HepG2 (cell line): ENCODE results near the gene CNNM3. TPM values are rescaled to one million over a fixed set of nuclear protein-coding genes. Genes with fewer than 3 reads are reported as not detected.

Experiments used
- BCL6 ChIP-seq: IDR thresholded peaks from 2 replicates; pipeline ENCODE4 v1.6.1; 2016; ENCODE audit warnings: missing genetic modification reagents, missing compliant biosample characterization
- BHLHE40 ChIP-seq: IDR thresholded peaks from 2 replicates; pipeline ENCODE4 v1.6.1; 2011; ENCODE audit warnings: low read length, improper control_type of control experiment
- FOXA3 ChIP-seq: IDR thresholded peaks from 2 replicates; pipeline ENCODE4 v1.6.1; 2016; ENCODE audit warnings: missing genetic modification reagents, missing compliant biosample characterization
- FOXM1 ChIP-seq: sonication (generic); formaldehyde crosslinking; IDR thresholded peaks from 2 replicates; pipeline ENCODE4 v1.5.0; 2020; ENCODE audit warnings: missing genetic modification reagents
- HNRNPL ChIP-seq: fragments of 200-400 bp; formaldehyde crosslinking; IDR thresholded peaks from 2 replicates; pipeline ENCODE4 v1.6.1; 2017; ENCODE audit warnings: mild to moderate bottlenecking, low read depth, low read length
- JUND ChIP-seq: sonication (generic); formaldehyde crosslinking; IDR thresholded peaks from 2 replicates; pipeline ENCODE4 v1.8.0; 2022; ENCODE audit warnings: mild to moderate bottlenecking, missing genetic modification reagents
- MTF1 ChIP-seq: sonication (generic); formaldehyde crosslinking; IDR thresholded peaks from 2 replicates; pipeline ENCODE4 v1.5.0; 2020; ENCODE audit warnings: missing genetic modification reagents
- NAIF1 ChIP-seq: sonication (generic); formaldehyde crosslinking; IDR thresholded peaks from 2 replicates; pipeline ENCODE4 v1.5.0; 2020; ENCODE audit warnings: mild to moderate bottlenecking, missing genetic modification reagents, borderline replicate concordance
- NFYC ChIP-seq: IDR thresholded peaks from 2 replicates; pipeline ENCODE4 v1.6.1; 2016; ENCODE audit warnings: missing genetic modification reagents, missing compliant biosample characterization
- NKX3-1 ChIP-seq: sonication (generic); formaldehyde crosslinking; IDR thresholded peaks from 2 replicates; pipeline ENCODE4 v1.5.0; 2020; ENCODE audit warnings: missing genetic modification reagents
- NPAS2 ChIP-seq: sonication (generic); formaldehyde crosslinking; IDR thresholded peaks from 2 replicates; pipeline ENCODE4 v1.8.0; 2022; ENCODE audit warnings: mild to moderate bottlenecking, missing genetic modification reagents, borderline replicate concordance
- PAF1 ChIP-seq: IDR thresholded peaks from 2 replicates; pipeline ENCODE4 v1.6.1; 2016; ENCODE audit warnings: missing genetic modification reagents, missing compliant biosample characterization
- PAXIP1 ChIP-seq: sonication (generic); formaldehyde crosslinking; conservative IDR thresholded peaks from 2 replicates; pipeline ENCODE4 v1.4.0; 2020; ENCODE audit warnings: mild to moderate bottlenecking, missing genetic modification reagents, moderate library complexity
- RAD21 ChIP-seq: fragments of 450-650 bp; formaldehyde crosslinking; IDR thresholded peaks from 2 replicates; pipeline ENCODE4 v1.5.0; 2020; ENCODE audit warnings: mild to moderate bottlenecking
- WIZ ChIP-seq: sonication (generic); formaldehyde crosslinking; IDR thresholded peaks from 2 replicates; pipeline ENCODE4 v1.5.1; 2020; ENCODE audit warnings: mild to moderate bottlenecking, missing genetic modification reagents
- ZBTB7A ChIP-seq: sonication (generic); formaldehyde crosslinking; IDR thresholded peaks from 2 replicates; pipeline ENCODE4 v1.8.0; 2022; ENCODE audit warnings: mild to moderate bottlenecking, missing genetic modification reagents
- ZNF10 ChIP-seq: sonication (generic); formaldehyde crosslinking; IDR thresholded peaks from 2 replicates; pipeline ENCODE4 v1.4.0; 2020; ENCODE audit warnings: mild to moderate bottlenecking, low read depth, missing genetic modification reagents, borderline replicate concordance
- ZNF350 ChIP-seq: sonication (generic); formaldehyde crosslinking; IDR thresholded peaks from 2 replicates; pipeline ENCODE4 v1.4.0; 2020; ENCODE audit warnings: mild to moderate bottlenecking, low read depth, missing genetic modification reagents, borderline replicate concordance
- ZNF646 ChIP-seq: sonication (generic); formaldehyde crosslinking; IDR thresholded peaks from 2 replicates; pipeline ENCODE4 v1.9.0; 2021; ENCODE audit warnings: mild to moderate bottlenecking, missing genetic modification reagents
- ZNF660 ChIP-seq: sonication (generic); formaldehyde crosslinking; IDR thresholded peaks from 2 replicates; pipeline ENCODE4 v1.5.1; 2020; ENCODE audit warnings: mild to moderate bottlenecking, low read depth, missing genetic modification reagents, borderline replicate concordance
- ZNF670 ChIP-seq: sonication (generic); formaldehyde crosslinking; IDR thresholded peaks from 2 replicates; pipeline ENCODE4 v1.8.0; 2022; ENCODE audit warnings: mild to moderate bottlenecking, missing genetic modification reagents, borderline replicate concordance
- ZSCAN12 ChIP-seq: sonication (generic); formaldehyde crosslinking; IDR thresholded peaks from 2 replicates; pipeline ENCODE4 v1.9.0; 2021; ENCODE audit warnings: mild to moderate bottlenecking, missing genetic modification reagents
- polyA plus RNA-seq, 8 experiments: library from polyadenylated mRNA; depleted of rRNA in 3 of 8; stranded (reverse) in 7 of 8; unstranded in 1 of 8; fragments of >200 nt; fragmentation: Illumina TruSeq in 4 of 8; extraction: Trizol in 4 of 8; gene quantifications; 2 replicates each; pipeline versions ENCODE4 v1.2.1 to v1.2.3, GENCODE V29; 2011 to 2016; ENCODE audit warnings: low read depth in 4 of 8, missing spikeins in 1 of 8, mixed read lengths in 1 of 8; ENCODE audit not compliant: insufficient read depth in 1 of 8
- total RNA-seq, 5 experiments: library from RNA; depleted of rRNA; stranded (reverse); fragments of >200 nt; fragmentation: Illumina TruSeq; extraction: Trizol; gene quantifications; 2 replicates each; pipeline ENCODE4 v1.2.3, GENCODE V29; 2016; ENCODE audit warnings: low read depth in 1 of 5

CNNM3 gene
- total and polyA plus RNA-seq, 2 of the 13 experiments (the other 11 are each of a cell fraction or from before 2014, with no cell fraction given) = 21.2 to 27.9 TPM

- TF ChIP-seq RAD21 (peak; percentile 27), ZBTB7A (CRISPR knock-in tag) (peak; percentile 47; the same call in 1 of the 2 replicates), NPAS2 (CRISPR knock-in tag) (no peak), ZNF670 (CRISPR knock-in tag) (no peak), ZNF350 (CRISPR knock-in tag) (no peak), NKX3-1 (0 out of 2 replicates have a peak, but pooled peaks have one; percentile 0), ZNF10 (CRISPR knock-in tag) (no peak), HNRNPL (peak; percentile 54; the same call in 1 of the 2 replicates), ZSCAN12 (CRISPR knock-in tag) (no peak), BHLHE40 (no peak), BCL6 (peak; percentile 22; the same call in 1 of the 2 replicates), JUND (CRISPR knock-in tag) (no peak), FOXA3 (peak; percentile 87), WIZ (no peak), PAXIP1 (peak; percentile 64), NFYC (peak; percentile 93), MTF1 (no peak), NAIF1 (no peak), PAF1 (CRISPR knock-in tag) (no peak), ZNF646 (no peak), ZNF660 (CRISPR knock-in tag) (no peak), FOXM1 (CRISPR knock-in tag) (0 out of 2 replicates have a peak, but pooled peaks have one; percentile 59)
Observed at GRCh38 chr2:96816127-96816835, at the start of gene CNNM3 (continued).
